HEK293T (cell line): ENCODE measurements around the gene NEK9.

Source experiments
- BHLHE40 ChIP-seq: fragments of 450-650 bp; IDR thresholded peaks from 2 replicates; pipeline ENCODE4 v1.6.1; 2016; ENCODE audit warnings: mild to moderate bottlenecking, moderate library complexity, borderline replicate concordance
- FOXA1 ChIP-seq: fragments of 450-650 bp; IDR thresholded peaks from 2 replicates; pipeline ENCODE4 v1.6.1; 2016; ENCODE audit warnings: mild to moderate bottlenecking
- FOXK2 ChIP-seq: fragments of 450-650 bp; IDR thresholded peaks from 2 replicates; pipeline ENCODE4 v1.6.1; 2016; ENCODE audit warnings: mild to moderate bottlenecking
- L3MBTL2 ChIP-seq: fragments of 450-650 bp; conservative IDR thresholded peaks from 2 replicates; pipeline ENCODE4 v1.6.1; 2016; ENCODE audit warnings: mild to moderate bottlenecking
- NFRKB ChIP-seq: fragments of 450-650 bp; IDR thresholded peaks from 2 replicates; pipeline ENCODE4 v1.6.1; 2016; ENCODE audit warnings: mild to moderate bottlenecking, moderate library complexity
- PKNOX1 ChIP-seq: fragments of 450-650 bp; IDR thresholded peaks from 2 replicates; pipeline ENCODE4 v1.6.1; 2016

- TF ChIP-seq NFRKB (no peak), BHLHE40 (no peak), L3MBTL2 (no peak), PKNOX1 (no peak), FOXK2 (no peak), FOXA1 (no peak)
These were observed 45.1 kb downstream of the NEK9 start for GRCh38 chr14:75081660-75082229.
